GM23338 (cell line): ENCODE results near the gene RNFT2. TPM values are rescaled to one million over a fixed set of nuclear protein-coding genes. Genes with fewer than 3 reads are reported as not detected.

Experiments
- ATAC-seq: fragments of 200-7000 bp; cut with Tn5 transposase; 3 replicates; pipeline ENCODE4 v1.9.1; 2020
- DNase-seq: peaks from one replicate; pipeline ENCODE4 v3.0.0-alpha.2; 2015; ENCODE audit warnings: low spot score
- H2AFZ ChIP-seq: fragments of 200-600 bp; sonication (generic); 2 replicates; pipeline ENCODE4 v1.8.0; 2016; ENCODE audit warnings: antibody characterized with exemption, mild to moderate bottlenecking, moderate library complexity
- H3F3A ChIP-seq: fragments of 200-600 bp; sonication (generic); replicated peaks from 2 replicates; pipeline ENCODE4 v1.8.0; 2017; ENCODE audit warnings: antibody characterized with exemption, mixed run types, low read depth
- H3K27ac ChIP-seq: fragments of 200-600 bp; sonication (generic); 2 replicates; pipeline ENCODE4 v1.6.1; 2016; ENCODE audit warnings: low read depth
- H3K27me3 ChIP-seq: fragments of 200-600 bp; sonication (generic); 2 replicates; pipeline ENCODE4 v1.8.0; 2016; ENCODE audit warnings: mild to moderate bottlenecking, mixed run types, moderate library complexity; ENCODE audit not compliant: insufficient read depth
- H3K36me3 ChIP-seq: fragments of 200-600 bp; sonication (generic); 2 replicates; pipeline ENCODE4 v1.8.0; 2016; ENCODE audit warnings: mild to moderate bottlenecking; ENCODE audit not compliant: insufficient read depth
- H3K4me1 ChIP-seq: fragments of 200-600 bp; sonication (generic); 2 replicates; pipeline ENCODE4 v1.8.0; 2016; ENCODE audit warnings: mild to moderate bottlenecking, moderate library complexity; ENCODE audit not compliant: insufficient read depth
- H3K4me2 ChIP-seq: fragments of 200-600 bp; sonication (generic); 2 replicates; pipeline ENCODE4 v1.7.1; 2017; ENCODE audit warnings: mixed run types
- H3K4me3 ChIP-seq: fragments of 200-600 bp; sonication (generic); 2 replicates; pipeline ENCODE4 v1.6.1; 2016; ENCODE audit warnings: mixed run types
- H3K79me2 ChIP-seq: fragments of 200-600 bp; sonication (generic); replicated peaks from 2 replicates; pipeline ENCODE4 v1.8.0; 2017; ENCODE audit warnings: mild to moderate bottlenecking; ENCODE audit not compliant: insufficient read depth
- H3K9me2 ChIP-seq: fragments of 200-600 bp; sonication (generic); 2 replicates; pipeline ENCODE4 v1.8.0; 2017; ENCODE audit not compliant: insufficient read depth
- H4K20me1 ChIP-seq: fragments of 200-600 bp; sonication (generic); replicated peaks from 2 replicates; pipeline ENCODE4 v1.8.0; 2017; ENCODE audit warnings: mild to moderate bottlenecking; ENCODE audit not compliant: insufficient read depth
- H3K27ac Mint-ChIP-seq: 2 replicates; pipeline ENCODE4 v1.8.0; 2020; ENCODE audit warnings: inconsistent platforms, mild to moderate bottlenecking, moderate library complexity, mixed read lengths
- H3K27me3 Mint-ChIP-seq: 3 replicates; pipeline ENCODE4 v1.8.0; 2022; ENCODE audit warnings: low read depth, mild to moderate bottlenecking, moderate library complexity, mixed read lengths, inconsistent platforms; ENCODE audit not compliant: insufficient read depth, poor library complexity
- H3K36me3 Mint-ChIP-seq: 3 replicates; pipeline ENCODE4 v1.8.0; 2021; ENCODE audit warnings: low read depth, mild to moderate bottlenecking, inconsistent platforms, moderate library complexity, mixed read lengths
- H3K4me1 Mint-ChIP-seq: 3 replicates; pipeline ENCODE4 v1.8.0; 2020; ENCODE audit warnings: mild to moderate bottlenecking, inconsistent platforms, mixed read lengths
- H3K4me3 Mint-ChIP-seq: 3 replicates; pipeline ENCODE4 v1.8.0; 2021; ENCODE audit warnings: moderate library complexity, mild to moderate bottlenecking, inconsistent platforms, mixed read lengths
- H3K9me3 Mint-ChIP-seq: 3 replicates; pipeline ENCODE4 v1.8.0; 2020; ENCODE audit warnings: moderate library complexity, mild to moderate bottlenecking, inconsistent platforms, mixed read lengths
- CTCF ChIP-seq, 2 experiments: fragments of 200-600 bp in 1 of 2; sonication (generic) in 1 of 2; conservative IDR thresholded peaks; 2 replicates each; pipeline versions ENCODE4 v1.5.1 to v1.6.1; 2016 to 2017; ENCODE audit warnings: antibody characterized with exemption in 2 of 2, low read depth in 2 of 2, mild to moderate bottlenecking in 2 of 2, moderate library complexity in 1 of 2
- EZH2phosphoT487 ChIP-seq: fragments of 200-600 bp; sonication (generic); IDR thresholded peaks from one replicate; pipeline ENCODE4 v1.8.1; 2018; ENCODE audit warnings: antibody characterized with exemption; ENCODE audit not compliant: unreplicated experiment
- JUNB ChIP-seq: IDR thresholded peaks from one replicate; pipeline ENCODE4 v1.6.1; 2016; ENCODE audit warnings: antibody characterized with exemption; ENCODE audit not compliant: unreplicated experiment
- REST ChIP-seq: IDR thresholded peaks from one replicate; pipeline ENCODE4 v1.6.1; 2018; ENCODE audit warnings: antibody characterized with exemption; ENCODE audit not compliant: unreplicated experiment
- STAT1 ChIP-seq: IDR thresholded peaks from one replicate; pipeline ENCODE4 v1.6.1; 2016; ENCODE audit warnings: antibody characterized with exemption; ENCODE audit not compliant: unreplicated experiment
- ZNF331 ChIP-seq: fragments of 250-450 bp; sonication (Bioruptor Pico); IDR thresholded peaks from 2 replicates; pipeline ENCODE4 v1.5.0; 2020; ENCODE audit warnings: low read depth, mild to moderate bottlenecking, moderate library complexity
- ZNF462 ChIP-seq: fragments of 250-450 bp; sonication (Bioruptor Pico); IDR thresholded peaks from 2 replicates; pipeline ENCODE4 v1.5.0; 2020; ENCODE audit warnings: mild to moderate bottlenecking, moderate library complexity
- polyA plus RNA-seq: library from polyadenylated mRNA; unstranded; fragments of >200 nt; fragmentation: Nextera tagmentation; extraction: Ambion mirVana; gene quantifications from 2 replicates; pipeline ENCODE4 v1.2.1, GENCODE V29; 2016
- total RNA-seq: library from RNA; depleted of rRNA; stranded (reverse); fragments of >200 nt; shearing (Covaris generic); gene quantifications from 2 replicates; pipeline ENCODE4 v1.2.3, GENCODE V29; 2014

RNFT2 gene
- total and polyA plus RNA-seq, 2 experiments from 2014 or later, result 19.3 to 22.9 TPM

- TF ChIP-seq CTCF (conservative IDR thresholded peaks at IDR 0.05; ENCODE audit: low read depth in 2 of 2) (no peak), ZNF462 (CRISPR knock-in tag) (no peak), REST (no peak), EZH2phosphoT487 (no peak), STAT1 (no peak), JUNB (no peak), ZNF331 (CRISPR knock-in tag) (no peak)
- Histone ChIP-seq H3K36me3 (no peaks in the 10 kb centered on the region), H3K4me1 (no peaks in the 10 kb centered on the region), H3K27ac (no peak overlapping the region), H3K27me3 (no peaks in the 10 kb centered on the region), H3K9me2 (no peaks in the 10 kb centered on the region), H2AFZ (no peak overlapping the region), H3K4me2 (no peak overlapping the region), H3K79me2 (no peaks in the 10 kb centered on the region), H3F3A (no peaks in the 10 kb centered on the region), H3K4me3 (no peak overlapping the region), H4K20me1 (0 out of 2 replicates have a peak, but pooled peaks cover 4% of the 10 kb centered on the region)
- H3K4me3 Mint-ChIP-seq, result no peak overlapping the region
- peaks cover 1% of the 10 kb centered on the region for H3K27me3 Mint-ChIP-seq
- ATAC-seq (no peak), DNase-seq (no peak)
- H3K36me3 Mint-ChIP-seq, result peaks cover 30% of the 10 kb centered on the region; the same call in 2 of the 3 replicates
- H3K9me3 Mint-ChIP-seq, result no peaks in the 10 kb centered on the region
- H3K27ac Mint-ChIP-seq, result no peak overlapping the region
- H3K4me1 Mint-ChIP-seq, result no peaks in the 10 kb centered on the region
Observed at GRCh38 chr12:116766746-116767145, 28.6 kb downstream of the RNFT2 start.
